ENCODE data around the gene ANO3. TPM values are rescaled to one million over a fixed set of nuclear protein-coding genes. Genes with fewer than 3 reads are reported as not detected.

ANO3 gene
- total RNA-seq, 4 donors from 2014 or later = 0.18 to 0.47 TPM; not detected in 2

DNA sequence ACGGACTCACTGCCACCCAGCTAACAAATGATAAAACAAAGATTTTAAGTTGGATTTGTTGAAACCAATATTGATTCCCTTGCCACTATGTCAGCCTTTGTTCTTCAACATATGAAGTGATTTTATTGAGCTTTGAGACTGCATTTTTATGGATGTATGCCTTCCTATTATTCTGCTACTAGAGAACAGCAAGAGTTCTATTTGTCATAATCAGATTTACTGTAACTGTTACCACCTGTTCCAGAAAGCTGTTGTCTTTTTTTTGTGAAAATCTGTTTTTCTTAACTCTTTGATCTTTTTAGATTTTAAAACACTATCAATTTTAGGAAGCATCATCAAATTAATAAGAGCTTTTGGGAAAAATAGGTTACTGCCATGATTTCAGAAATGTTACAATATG lies 125.7 kb downstream of the ANO3 start:
- Histone ChIP-seq H3K9me3 (no peaks in the 10 kb centered on the region), H3K4me3 (no peak overlapping the region), H3K36me3 (no peaks in the 10 kb centered on the region), H3K4me1 (no peaks in the 10 kb centered on the region), H3K27ac (no peak overlapping the region), H3K27me3 (no peaks in the 10 kb centered on the region)
- no peak for TF ChIP-seq POLR2A (IDR thresholded peaks at IDR 0.05)
- TF ChIP-seq, protein P1, sequence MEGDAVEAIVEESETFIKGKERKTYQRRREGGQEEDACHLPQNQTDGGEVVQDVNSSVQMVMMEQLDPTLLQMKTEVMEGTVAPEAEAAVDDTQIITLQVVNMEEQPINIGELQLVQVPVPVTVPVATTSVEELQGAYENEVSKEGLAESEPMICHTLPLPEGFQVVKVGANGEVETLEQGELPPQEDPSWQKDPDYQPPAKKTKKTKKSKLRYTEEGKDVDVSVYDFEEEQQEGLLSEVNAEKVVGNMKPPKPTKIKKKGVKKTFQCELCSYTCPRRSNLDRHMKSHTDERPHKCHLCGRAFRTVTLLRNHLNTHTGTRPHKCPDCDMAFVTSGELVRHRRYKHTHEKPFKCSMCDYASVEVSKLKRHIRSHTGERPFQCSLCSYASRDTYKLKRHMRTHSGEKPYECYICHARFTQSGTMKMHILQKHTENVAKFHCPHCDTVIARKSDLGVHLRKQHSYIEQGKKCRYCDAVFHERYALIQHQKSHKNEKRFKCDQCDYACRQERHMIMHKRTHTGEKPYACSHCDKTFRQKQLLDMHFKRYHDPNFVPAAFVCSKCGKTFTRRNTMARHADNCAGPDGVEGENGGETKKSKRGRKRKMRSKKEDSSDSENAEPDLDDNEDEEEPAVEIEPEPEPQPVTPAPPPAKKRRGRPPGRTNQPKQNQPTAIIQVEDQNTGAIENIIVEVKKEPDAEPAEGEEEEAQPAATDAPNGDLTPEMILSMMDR (IDR thresholded peaks at IDR 0.05) = no peak
- DNase-seq = no peak

DNA sequence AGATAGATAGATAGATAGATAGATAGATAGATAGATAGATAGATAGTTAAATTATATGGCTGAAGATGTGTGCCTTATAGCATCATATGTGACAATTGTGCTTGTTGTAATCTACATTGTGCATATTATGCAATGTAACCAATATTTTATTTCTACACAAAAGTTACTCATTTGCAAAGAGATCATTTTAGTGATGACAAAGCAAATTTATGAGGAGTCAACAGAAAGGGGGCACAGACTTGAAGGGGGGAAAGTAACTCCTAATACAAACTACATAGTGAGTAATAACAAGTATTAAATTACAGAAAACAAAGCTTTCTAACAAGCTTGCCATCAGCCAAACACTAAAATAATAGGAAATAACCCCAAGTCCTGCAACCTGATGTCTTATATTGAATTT lies 133.3 kb downstream of the ANO3 start:
- Histone ChIP-seq H3K36me3 (no peaks in the 10 kb centered on the region), H3K27ac (no peak overlapping the region), H3K4me1 (no peaks in the 10 kb centered on the region), H3K9me3 (no peaks in the 10 kb centered on the region), H3K27me3 (no peaks in the 10 kb centered on the region), H3K4me3 (no peak overlapping the region)
- TF ChIP-seq POLR2A (IDR thresholded peaks at IDR 0.05) = no peak
- TF ChIP-seq, protein P1 (IDR thresholded peaks at IDR 0.05) = no peak
- no peak for DNase-seq

DNA sequence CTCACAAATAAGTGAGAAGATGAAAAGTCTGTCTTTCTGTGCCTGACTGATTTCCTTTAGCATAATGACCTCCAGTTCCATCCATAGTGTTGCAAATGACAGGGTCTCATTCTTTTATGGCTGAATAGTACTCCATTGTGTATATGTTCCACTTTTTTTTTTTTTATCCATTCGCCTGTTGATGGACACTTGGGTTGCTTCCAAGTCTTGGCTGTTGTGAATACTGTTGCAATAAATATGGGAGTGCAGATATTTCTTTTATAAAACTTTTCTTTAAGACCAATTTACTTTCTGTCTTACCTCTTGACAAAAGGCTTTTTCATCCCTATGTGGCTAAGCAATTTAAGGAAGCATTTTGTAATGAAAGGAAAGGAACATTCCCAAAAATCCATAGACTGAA lies 135.6 kb downstream of the ANO3 start:
- no peak for DNase-seq
- Histone ChIP-seq H3K27ac (no peak overlapping the region), H3K4me3 (no peak overlapping the region), H3K27me3 (no peaks in the 10 kb centered on the region), H3K9me3 (no peaks in the 10 kb centered on the region), H3K4me1 (no peaks in the 10 kb centered on the region), H3K36me3 (no peaks in the 10 kb centered on the region)
- TF ChIP-seq, protein P1 (IDR thresholded peaks at IDR 0.05) = no peak
- no peak for TF ChIP-seq POLR2A (IDR thresholded peaks at IDR 0.05)

DNA sequence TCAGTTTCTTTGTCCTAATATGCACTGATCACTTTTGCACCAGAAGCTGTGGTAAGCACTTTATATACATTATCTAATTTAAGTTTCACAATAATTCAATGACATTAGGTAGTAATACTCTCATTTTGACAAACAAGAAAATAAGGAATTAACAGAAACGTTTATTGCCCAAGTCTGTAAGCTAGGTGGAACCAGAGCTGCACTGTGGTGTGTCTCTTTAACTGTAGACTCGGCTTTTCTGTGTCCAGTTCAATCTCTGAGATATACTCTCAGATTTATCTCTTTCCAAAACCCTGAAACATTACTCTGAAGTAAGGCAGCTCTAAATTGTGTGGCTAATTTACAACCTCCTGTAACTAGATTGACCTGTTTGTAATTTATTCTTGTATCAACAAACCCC lies 139.1 kb downstream of the ANO3 start:
- no peak for DNase-seq
- TF ChIP-seq POLR2A (IDR thresholded peaks at IDR 0.05) = no peak
- TF ChIP-seq, protein P1 (IDR thresholded peaks at IDR 0.05) = no peak
- no peaks in the 10 kb centered on the region for H3K36me3 ChIP-seq
- no peaks in the 10 kb centered on the region for H3K27me3 ChIP-seq
- H3K4me3 ChIP-seq = no peak overlapping the region
- no peak overlapping the region for H3K27ac ChIP-seq
- H3K9me3 ChIP-seq = no peaks in the 10 kb centered on the region
- no peaks in the 10 kb centered on the region for H3K4me1 ChIP-seq

DNA sequence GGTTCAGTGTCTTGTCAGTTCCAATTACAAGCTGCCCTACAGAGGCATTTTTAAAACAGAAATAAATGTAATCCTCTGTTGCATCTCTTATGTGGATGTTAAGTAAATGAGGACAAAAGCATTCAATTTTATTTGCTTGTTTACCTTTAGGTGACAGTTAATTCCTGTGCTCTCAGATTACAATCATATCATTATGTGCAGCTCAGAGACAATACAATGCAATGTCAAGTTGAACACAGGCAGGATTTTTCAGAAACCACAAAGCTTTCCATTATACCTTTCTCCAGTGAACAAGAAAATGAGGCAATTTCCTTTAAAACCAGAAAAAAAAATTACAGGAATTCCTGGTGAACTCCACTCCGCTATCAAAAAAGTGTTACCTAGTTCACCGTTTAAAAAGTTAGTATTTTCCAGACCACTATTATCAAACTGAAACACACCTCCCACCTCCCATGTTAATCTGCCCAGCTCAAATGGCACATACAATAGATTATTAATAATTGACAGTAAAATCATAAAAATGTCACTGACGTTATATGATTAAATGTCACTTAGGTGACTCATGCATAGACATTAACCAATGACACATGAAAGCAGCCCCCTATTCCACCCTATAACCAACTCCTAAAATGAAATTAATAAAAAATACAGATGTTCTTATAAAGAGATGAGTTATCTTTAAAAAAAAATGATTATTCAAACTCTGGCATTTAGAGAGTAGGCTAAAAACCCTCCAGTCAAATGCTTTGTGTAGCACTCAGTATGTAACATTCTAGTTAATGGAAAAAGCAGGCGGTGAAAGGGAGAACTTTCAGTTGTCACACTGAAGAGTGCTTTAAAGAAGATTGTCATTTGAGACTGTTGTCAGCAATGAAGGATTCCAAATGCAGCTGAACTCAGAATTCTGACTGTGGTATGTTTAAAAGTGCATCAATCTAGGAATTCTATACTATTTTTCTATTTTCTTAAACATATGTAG lies 141.6 kb downstream of the ANO3 start:
- Histone ChIP-seq H3K4me3 (no peak overlapping the region), H3K9me3 (no peaks in the 10 kb centered on the region), H3K27ac (no peak overlapping the region)

More for the DNA sequence above, 141.6 kb downstream of the ANO3 start:
- Histone ChIP-seq H3K4me1 (no peaks in the 10 kb centered on the region), H3K36me3 (no peaks in the 10 kb centered on the region), H3K27me3 (no peaks in the 10 kb centered on the region)
- no peak for DNase-seq
- TF ChIP-seq, protein P1 (IDR thresholded peaks at IDR 0.05) = no peak
- no peak for TF ChIP-seq POLR2A (IDR thresholded peaks at IDR 0.05)
